ENCODE measurements around the gene SKIDA1.

GRCh38 chr10:21526860-21527597 lies 1.5 kb upstream of the SKIDA1 start:
- TF ChIP-seq CTCF (IDR thresholded peaks at IDR 0.05) (no peak), POLR2A (IDR thresholded peaks at IDR 0.05) (no peak)

All from stomach (tissue), 4 donors.